Activated naive CD4-positive, alpha-beta T cell treated with anti-CD3 and anti-CD28 coated beads, Interleukin-2, amount 50 U/mL, for 24 hours (primary cell): ENCODE data around the gene LOXL1.
A peak's percentile ranks its signal among the peaks of the same experiment; 100 is the strongest.

Experiments used
- H3K27ac Mint-ChIP-seq: one replicate; pipeline ENCODE4 v1.8.0; 2021; ENCODE audit warnings: mild to moderate bottlenecking, mixed read lengths
- H3K27me3 Mint-ChIP-seq: one replicate; pipeline ENCODE4 v1.8.0; 2021; ENCODE audit warnings: mixed read lengths
- H3K36me3 Mint-ChIP-seq: one replicate; pipeline ENCODE4 v1.8.0; 2021; ENCODE audit warnings: mixed read lengths
- H3K4me1 Mint-ChIP-seq: one replicate; pipeline ENCODE4 v1.8.0; 2021; ENCODE audit warnings: mixed read lengths
- H3K4me3 Mint-ChIP-seq: one replicate; pipeline ENCODE4 v1.8.0; 2021; ENCODE audit warnings: mild to moderate bottlenecking, mixed read lengths
- H3K9me3 Mint-ChIP-seq: one replicate; pipeline ENCODE4 v1.8.0; 2021; ENCODE audit warnings: mixed read lengths

Gene LOXL1

DNA sequence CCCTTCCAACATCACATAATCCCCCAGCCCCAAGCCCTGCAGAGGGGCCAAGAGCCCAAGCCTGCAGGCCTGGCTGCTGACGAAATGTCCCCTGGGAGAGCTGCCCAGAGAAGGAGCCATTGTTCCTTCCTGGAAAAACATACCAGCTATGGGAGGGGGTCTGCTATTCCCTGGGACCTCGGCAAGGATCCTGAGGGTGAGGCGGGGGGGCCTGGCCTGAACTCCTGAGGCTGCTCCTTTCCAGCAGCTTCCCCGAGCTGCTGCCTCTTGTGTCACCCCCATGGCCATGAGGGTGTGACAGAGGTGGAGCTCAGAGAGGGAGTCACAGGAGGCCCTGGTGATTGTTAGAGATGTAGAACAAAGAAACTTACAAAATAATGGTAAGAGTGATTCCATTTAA is 12.9 kb downstream of the LOXL1 start:
- H3K9me3 Mint-ChIP-seq = no peaks in the 10 kb centered on the region
- H3K4me3 Mint-ChIP-seq = no peak overlapping the region
- no peaks in the 10 kb centered on the region for H3K36me3 Mint-ChIP-seq
- H3K27me3 Mint-ChIP-seq = no peaks in the 10 kb centered on the region
- no peak overlapping the region for H3K27ac Mint-ChIP-seq
- H3K4me1 Mint-ChIP-seq = peaks cover 16% of the 10 kb centered on the region

DNA sequence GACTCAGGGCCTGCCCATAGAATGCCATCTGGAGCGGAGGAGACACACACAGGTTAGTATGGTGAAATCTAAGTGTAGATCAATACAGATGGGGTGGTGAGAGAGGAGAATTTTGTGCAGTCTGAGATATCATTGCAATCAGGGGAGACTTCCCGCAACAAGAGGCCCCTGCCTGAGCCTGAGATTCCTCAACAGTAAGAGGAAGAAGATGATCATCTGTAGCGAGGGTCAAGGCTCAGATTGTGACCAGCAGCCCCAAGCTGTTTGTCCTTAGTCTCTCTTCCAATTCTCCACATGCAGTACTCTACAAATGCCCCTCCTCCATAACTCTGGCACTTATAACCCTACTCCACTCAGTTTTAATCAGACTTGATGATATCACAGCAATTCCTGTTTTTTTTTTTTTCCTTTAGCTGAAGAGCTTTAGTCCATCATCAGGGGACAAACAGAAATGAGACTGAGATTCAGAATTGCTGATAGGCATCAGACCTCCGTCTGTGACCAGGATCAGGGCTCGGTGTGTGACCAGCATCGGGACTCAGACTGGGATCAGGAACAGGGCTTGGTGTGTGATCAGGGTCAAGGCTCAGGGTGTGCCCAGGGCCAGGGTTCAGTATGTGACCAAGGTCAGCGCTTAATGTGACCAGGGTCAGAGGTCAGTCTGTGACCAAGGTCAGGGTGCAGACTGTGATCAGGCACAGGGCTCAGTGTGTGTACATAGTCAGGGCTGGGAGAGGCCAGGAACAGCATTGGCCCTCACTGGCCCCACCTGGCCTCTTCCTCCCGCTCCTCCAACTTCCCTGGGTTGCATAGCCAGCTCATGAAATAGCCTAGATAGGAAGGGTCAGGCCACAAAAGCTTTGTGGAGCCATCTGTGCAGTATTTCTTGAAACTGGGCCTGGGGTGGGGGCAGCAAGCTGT is 14.1 kb downstream of the LOXL1 start:
- Mint-ChIP-seq H3K36me3 (no peaks in the 10 kb centered on the region), H3K27me3 (no peaks in the 10 kb centered on the region), H3K4me3 (no peak overlapping the region), H3K27ac (no peak overlapping the region), H3K4me1 (peaks cover 16% of the 10 kb centered on the region), H3K9me3 (no peaks in the 10 kb centered on the region)

DNA sequence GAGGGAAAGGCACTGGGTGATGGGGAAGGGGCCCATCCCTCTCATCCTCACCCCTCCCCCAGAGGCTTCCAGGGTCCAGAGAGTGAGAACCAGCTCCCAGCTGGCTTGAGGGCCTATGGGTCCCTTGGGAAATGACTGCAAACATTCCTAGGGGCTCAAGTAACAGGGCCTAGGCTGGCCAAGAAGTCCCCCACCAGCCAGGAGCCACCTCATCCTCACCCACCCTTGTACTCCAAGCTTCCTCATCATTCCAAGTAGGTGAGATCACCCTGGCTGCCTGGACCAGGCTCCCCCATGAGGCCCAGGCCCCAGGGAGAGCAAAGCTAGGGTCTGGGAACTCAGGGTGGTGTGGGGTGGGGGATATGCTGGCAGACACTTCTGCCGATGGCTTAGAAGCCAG is 14.8 kb downstream of the LOXL1 start:
- Mint-ChIP-seq H3K36me3 (no peaks in the 10 kb centered on the region), H3K4me1 (peaks cover 16% of the 10 kb centered on the region), H3K4me3 (no peak overlapping the region), H3K9me3 (no peaks in the 10 kb centered on the region), H3K27ac (no peak overlapping the region), H3K27me3 (no peaks in the 10 kb centered on the region)

DNA sequence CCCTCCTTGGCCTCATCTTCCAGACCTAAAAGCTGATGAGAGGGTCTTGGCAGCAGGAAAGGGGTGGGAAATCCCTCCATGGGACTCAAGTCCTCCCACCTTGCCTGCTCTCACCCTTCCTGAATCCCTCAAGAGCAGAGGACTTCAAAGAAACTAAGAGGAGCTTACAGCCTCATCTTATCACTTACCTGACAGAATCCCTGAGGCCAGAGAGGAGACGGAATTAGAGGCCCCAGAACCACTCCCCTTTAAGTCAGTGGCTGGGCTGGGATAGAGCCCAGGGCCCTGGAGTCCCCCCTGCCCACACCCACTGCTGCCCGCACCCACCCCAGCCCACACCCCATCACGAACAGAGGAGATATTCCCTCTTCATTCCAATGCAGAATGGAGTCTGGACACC is 15.2 kb downstream of the LOXL1 start:
- Mint-ChIP-seq H3K36me3 (no peaks in the 10 kb centered on the region), H3K9me3 (no peaks in the 10 kb centered on the region), H3K27ac (no peak overlapping the region), H3K27me3 (no peaks in the 10 kb centered on the region), H3K4me1 (peaks cover 16% of the 10 kb centered on the region), H3K4me3 (no peak overlapping the region)

DNA sequence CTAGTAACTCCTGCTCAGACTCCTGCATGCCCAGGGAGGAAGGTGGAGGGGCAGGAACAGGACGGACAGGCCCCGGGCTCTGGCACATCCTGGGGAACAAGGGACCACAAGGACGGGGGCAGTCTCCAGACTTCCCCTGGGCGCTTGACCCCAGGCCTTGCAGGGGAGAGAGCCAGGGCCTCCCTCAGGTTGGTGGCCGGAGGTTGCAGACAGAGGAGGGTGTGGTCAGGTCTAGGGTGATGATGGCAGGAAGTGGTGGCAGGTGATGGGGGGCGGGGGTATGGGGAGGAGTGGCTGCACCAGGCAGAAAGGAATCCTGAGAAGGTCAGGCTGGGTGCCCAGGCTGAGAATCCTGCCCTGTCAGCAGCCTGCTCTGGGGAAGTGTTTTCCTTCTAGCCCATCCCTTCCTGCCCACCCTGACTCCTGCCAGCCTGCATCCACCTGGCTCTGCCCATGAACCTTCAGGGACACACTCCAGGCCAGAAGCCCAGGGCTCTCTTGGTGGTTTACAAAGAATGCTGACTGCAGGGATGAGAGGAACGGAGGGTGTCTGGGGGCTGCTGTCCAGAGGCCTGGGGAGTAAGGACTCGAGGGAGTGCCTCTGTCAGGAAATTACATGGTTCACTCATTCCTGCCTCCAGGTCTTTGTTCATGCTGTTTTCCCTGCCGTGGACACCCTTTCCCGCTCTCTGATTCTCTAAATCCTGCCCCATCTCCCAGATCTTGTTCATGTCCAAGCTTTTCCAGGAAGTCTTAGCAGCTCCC is 15.8 kb downstream of the LOXL1 start:
- no peaks in the 10 kb centered on the region for H3K27me3 Mint-ChIP-seq
- H3K4me3 Mint-ChIP-seq = no peak overlapping the region
- H3K27ac Mint-ChIP-seq = no peak overlapping the region
- H3K9me3 Mint-ChIP-seq = no peaks in the 10 kb centered on the region
- H3K36me3 Mint-ChIP-seq = no peaks in the 10 kb centered on the region
- H3K4me1 Mint-ChIP-seq = peaks cover 16% of the 10 kb centered on the region

DNA sequence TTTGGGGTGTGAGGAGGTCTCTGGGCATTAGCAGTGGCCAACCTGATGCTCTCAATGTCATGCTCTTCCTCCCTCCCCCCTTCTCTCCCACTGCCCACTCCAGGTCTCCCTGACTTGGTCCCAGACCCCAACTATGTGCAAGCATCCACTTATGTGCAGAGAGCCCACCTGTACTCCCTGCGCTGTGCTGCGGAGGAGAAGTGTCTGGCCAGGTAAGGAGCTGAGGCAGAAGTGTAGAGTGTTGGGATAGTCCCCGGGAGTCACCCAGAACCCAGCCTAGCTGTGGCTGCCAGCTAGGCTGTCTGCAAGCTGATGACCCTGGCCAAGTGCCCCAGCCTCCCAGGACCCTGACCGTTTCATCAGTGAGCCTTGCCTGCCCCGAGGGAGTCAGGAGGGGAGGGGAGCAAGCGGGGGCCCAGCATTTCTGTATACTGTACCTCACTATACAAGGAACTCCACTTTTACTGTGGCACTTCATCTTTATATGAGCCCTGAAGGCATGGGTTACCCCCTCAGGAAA is 16.5 kb downstream of the LOXL1 start:
- Mint-ChIP-seq H3K4me3 (no peak overlapping the region), H3K27ac (no peak overlapping the region), H3K27me3 (no peaks in the 10 kb centered on the region), H3K36me3 (no peaks in the 10 kb centered on the region), H3K4me1 (peaks cover 16% of the 10 kb centered on the region), H3K9me3 (no peaks in the 10 kb centered on the region)

DNA sequence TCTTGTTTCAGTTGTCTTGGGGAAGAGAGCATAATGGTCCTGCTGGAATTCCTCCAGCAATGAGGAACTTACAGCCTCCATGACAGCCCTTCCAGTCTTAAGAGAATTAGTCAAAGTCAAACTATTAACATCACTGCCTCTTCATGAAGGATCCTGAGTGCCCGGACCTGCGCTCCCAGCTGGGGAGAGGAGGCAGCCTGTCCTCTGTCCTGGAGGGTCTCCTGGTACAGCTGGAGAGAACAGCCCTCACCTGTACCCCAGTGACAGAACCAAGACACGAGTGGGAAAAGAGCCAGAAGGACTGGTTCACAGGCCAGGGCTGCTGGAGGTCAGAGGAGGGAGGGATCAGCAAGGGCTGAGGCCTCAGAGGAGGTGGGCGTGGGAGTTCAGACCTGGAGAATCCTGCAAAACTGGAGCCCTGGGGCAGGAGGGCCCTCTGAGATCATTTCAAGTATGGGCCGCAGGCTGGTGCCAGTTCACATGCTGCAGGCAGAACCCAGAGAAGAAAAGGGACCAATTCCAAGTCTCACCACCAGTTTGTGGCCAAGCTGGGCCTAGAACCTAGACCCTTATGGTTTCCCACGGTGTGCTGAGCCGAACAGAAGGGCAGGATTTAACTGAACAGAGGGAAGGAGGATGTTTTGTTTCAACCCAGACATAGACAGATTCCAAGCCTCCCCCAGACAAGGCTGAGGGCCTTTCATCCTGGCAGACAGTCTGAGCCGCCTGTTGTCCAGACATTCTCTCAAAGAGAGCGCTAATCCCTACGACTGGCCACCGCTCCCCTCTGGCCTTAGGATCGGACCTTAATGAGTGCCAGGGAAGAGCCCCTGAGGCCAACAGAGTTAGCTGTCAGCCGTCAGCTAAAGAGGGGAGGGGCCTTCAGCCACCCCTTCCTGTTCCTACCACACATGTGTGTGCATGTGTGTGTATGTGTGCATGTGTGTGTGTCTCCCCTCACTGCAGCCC is 18.2 kb downstream of the LOXL1 start:
- Mint-ChIP-seq H3K36me3 (no peaks in the 10 kb centered on the region), H3K4me3 (no peak overlapping the region), H3K4me1 (peaks cover 16% of the 10 kb centered on the region), H3K9me3 (no peaks in the 10 kb centered on the region), H3K27ac (no peak overlapping the region), H3K27me3 (no peaks in the 10 kb centered on the region)

DNA sequence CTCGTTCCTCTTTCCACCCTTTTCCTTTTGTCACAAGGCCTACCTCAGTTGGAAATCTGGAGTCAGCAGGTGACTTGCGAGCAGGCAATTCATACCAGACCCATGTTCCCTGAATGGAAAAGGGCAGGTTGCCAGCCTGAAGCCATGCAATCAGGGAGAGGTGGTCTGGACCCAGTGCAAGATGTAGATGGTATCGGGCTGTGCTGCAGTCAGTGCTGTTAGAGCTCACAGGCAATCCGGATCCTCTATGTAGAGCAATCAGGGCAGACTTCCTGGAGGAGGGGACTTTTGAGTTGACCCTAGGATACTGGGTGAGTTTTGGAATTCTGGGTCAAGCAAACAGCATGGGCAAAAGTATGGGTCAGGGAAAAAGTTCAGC is 18.9 kb downstream of the LOXL1 start:
- Mint-ChIP-seq H3K27me3 (no peaks in the 10 kb centered on the region), H3K36me3 (no peaks in the 10 kb centered on the region), H3K27ac (peak overlapping the region; percentile 1), H3K4me1 (peaks cover 16% of the 10 kb centered on the region), H3K9me3 (no peaks in the 10 kb centered on the region), H3K4me3 (no peak overlapping the region)

DNA sequence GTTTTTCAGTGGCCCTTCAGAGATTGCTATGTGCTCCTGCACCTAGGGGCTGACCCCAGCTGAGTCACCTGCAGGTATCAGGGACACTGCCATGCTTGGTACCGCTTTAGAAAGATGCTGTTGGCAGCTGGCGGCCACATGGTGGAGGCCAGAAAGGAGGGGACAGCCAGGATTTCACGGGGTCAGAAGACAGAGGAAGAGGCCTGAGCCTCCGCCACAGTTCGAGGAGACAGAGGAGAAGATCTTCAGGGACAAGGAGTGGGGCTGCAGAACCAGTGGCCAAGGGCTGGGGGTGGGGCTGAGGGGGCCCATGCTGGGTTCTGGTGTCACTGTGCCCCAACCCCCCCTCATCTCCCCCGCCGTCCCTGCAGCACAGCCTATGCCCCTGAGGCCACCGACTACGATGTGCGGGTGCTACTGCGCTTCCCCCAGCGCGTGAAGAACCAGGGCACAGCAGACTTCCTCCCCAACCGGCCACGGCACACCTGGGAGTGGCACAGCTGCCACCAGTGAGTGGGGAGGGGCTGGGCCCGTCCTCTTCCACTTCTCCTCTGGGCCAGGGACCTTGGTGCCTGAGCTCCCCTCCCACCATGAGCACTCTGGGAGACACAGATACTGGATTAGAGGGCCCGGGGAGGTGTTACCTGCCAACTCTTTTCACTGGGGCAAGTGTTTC is 19.9 kb downstream of the LOXL1 start:
- Mint-ChIP-seq H3K27ac (no peak overlapping the region), H3K4me3 (no peak overlapping the region), H3K36me3 (no peaks in the 10 kb centered on the region)

DNA sequence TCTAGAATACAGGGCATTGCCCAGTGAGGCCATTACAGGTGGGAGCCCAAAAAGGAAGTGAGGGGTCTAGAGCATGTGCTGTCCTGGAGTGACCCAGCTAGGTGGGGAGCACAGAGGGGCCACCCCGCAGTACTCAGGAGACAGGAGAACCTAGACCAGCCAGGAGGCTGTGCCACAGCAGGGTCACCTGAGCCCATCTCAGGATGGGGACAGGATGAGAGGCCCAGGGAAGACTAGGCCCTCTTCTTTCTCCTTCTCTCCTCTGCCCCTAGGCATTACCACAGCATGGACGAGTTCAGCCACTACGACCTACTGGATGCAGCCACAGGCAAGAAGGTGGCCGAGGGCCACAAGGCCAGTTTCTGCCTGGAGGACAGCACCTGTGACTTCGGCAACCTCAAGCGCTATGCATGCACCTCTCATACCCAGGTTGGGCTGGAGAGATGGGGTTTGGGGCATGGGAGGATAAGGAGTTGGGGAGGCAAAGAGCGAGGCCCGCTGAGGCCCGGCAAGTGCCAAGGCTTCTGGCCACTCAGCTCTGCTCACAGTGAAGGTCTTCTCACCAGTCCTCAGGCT is 20.6 kb downstream of the LOXL1 start:
- Mint-ChIP-seq H3K4me1 (peaks cover 17% of the 10 kb centered on the region), H3K4me3 (no peak overlapping the region), H3K9me3 (no peaks in the 10 kb centered on the region), H3K27ac (no peak overlapping the region), H3K27me3 (no peaks in the 10 kb centered on the region), H3K36me3 (no peaks in the 10 kb centered on the region)

More for the DNA sequence above, 19.9 kb downstream of the LOXL1 start:
- Mint-ChIP-seq H3K4me1 (peaks cover 22% of the 10 kb centered on the region), H3K27me3 (no peaks in the 10 kb centered on the region), H3K9me3 (no peaks in the 10 kb centered on the region)

DNA sequence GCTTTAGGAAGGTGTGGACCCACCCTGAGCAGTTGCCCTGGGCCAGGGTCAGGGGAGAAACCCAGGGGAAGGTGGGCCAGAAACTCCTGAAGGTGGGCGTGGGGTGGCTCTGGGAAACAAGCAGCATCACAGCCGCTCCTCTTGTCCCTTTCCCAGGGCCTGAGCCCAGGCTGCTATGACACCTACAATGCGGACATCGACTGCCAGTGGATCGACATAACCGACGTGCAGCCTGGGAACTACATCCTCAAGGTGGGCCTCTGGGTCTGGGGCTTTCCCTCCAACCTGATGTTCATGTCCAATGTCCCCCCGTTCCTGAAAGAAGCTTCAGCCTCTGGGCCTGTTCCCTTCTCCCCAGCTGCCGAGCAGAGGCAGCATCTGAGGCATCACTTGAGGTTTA is 21.4 kb downstream of the LOXL1 start:
- Mint-ChIP-seq H3K4me1 (peaks cover 10% of the 10 kb centered on the region), H3K9me3 (no peaks in the 10 kb centered on the region), H3K27me3 (no peaks in the 10 kb centered on the region), H3K36me3 (no peaks in the 10 kb centered on the region), H3K27ac (no peak overlapping the region), H3K4me3 (no peak overlapping the region)

DNA sequence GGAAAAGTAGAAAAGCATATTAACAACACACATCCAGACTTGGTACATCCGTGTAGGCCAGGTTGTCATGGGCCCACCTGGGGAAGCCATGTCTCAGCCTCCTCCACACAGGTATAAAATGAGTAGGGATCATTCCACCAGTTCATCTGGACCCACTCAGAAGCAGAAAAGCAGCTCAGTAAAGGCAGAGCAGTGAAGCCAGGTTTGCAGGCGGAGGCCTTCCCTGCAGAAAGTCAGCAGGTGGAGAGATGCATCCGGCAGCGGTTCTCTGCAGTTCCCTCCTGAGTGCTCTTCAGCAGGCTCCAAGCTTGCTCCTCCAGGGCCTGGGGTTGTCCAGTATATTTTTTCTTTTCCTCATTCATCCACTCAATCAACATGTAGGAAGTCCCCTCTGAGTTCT is 22.1 kb downstream of the LOXL1 start:
- no peak overlapping the region for H3K27ac Mint-ChIP-seq
- no peaks in the 10 kb centered on the region for H3K36me3 Mint-ChIP-seq
- H3K4me3 Mint-ChIP-seq = no peak overlapping the region
- H3K27me3 Mint-ChIP-seq = no peaks in the 10 kb centered on the region
- H3K9me3 Mint-ChIP-seq = no peaks in the 10 kb centered on the region
- H3K4me1 Mint-ChIP-seq = peaks cover 8% of the 10 kb centered on the region

DNA sequence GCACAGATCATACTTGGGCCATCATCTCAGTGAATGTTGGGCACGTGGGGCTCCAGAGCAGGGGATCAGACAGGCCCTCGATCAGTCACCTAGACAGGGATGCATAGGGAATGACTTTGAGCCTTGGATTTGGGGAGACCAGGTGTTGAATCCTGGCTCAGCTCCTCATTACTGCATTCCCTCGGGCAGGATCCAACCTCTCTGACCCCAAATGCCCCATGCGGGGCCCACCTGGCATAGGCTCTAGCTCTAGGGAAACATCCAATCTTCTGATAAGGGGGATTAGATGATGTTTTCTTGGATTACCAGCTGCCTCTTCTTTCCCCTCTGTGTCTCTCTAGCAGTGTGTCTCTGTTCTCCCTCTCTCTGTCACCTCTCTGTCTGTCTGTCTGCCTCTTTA is 22.7 kb downstream of the LOXL1 start:
- H3K4me3 Mint-ChIP-seq = no peak overlapping the region
- no peak overlapping the region for H3K27ac Mint-ChIP-seq
- no peaks in the 10 kb centered on the region for H3K36me3 Mint-ChIP-seq
- no peaks in the 10 kb centered on the region for H3K9me3 Mint-ChIP-seq
- H3K27me3 Mint-ChIP-seq = no peaks in the 10 kb centered on the region
- H3K4me1 Mint-ChIP-seq = peaks cover 8% of the 10 kb centered on the region

DNA sequence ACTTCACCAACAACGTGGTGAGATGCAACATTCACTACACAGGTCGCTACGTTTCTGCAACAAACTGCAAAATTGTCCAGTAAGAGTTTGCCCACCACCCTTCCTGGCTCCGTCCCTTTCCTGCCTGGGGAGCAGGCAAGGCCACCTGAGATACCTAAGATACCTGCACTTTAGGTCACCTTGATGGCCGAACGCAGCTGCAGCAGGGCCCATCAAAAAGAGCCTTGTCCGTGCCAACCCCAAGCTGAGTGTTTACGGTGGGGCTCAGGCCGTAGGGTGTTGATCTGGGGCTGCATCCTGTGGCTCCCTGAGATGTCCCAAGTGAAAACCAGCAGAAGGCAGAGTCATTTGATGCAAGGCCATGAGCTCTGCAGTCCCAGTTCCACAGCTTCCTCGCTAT is 23.2 kb downstream of the LOXL1 start:
- H3K4me3 Mint-ChIP-seq = no peak overlapping the region
- no peak overlapping the region for H3K27ac Mint-ChIP-seq
- H3K4me1 Mint-ChIP-seq = peaks cover 8% of the 10 kb centered on the region
- H3K36me3 Mint-ChIP-seq = no peaks in the 10 kb centered on the region
- H3K9me3 Mint-ChIP-seq = no peaks in the 10 kb centered on the region
- no peaks in the 10 kb centered on the region for H3K27me3 Mint-ChIP-seq

DNA sequence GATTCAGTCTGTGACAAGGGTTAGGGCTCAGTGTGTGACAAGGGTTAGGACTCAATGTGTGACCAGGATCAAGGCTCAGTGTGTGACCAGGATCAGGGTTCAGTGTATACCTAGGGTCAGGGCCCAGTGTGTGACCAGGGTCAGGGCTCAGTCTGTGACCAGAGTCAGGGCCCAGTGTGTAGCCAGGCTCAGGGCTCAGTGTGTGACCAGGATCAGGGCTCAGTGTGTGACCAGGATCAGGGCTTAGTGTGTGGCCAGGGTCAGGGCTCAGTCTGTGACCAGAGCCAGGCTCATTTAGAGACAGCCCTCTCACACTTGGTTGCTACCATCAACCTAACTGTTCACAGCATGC is 24.2 kb downstream of the LOXL1 start:
- no peak overlapping the region for H3K27ac Mint-ChIP-seq
- no peak overlapping the region for H3K4me3 Mint-ChIP-seq
- H3K9me3 Mint-ChIP-seq = no peaks in the 10 kb centered on the region
- H3K36me3 Mint-ChIP-seq = no peaks in the 10 kb centered on the region
- no peaks in the 10 kb centered on the region for H3K27me3 Mint-ChIP-seq
- peaks cover 8% of the 10 kb centered on the region for H3K4me1 Mint-ChIP-seq
